Measurements from ENCODE around the gene IFNG-AS1. TPM values are rescaled to one million over a fixed set of nuclear protein-coding genes. Genes with fewer than 3 reads are reported as not detected.

IFNG-AS1 gene
- total RNA-seq, 1 donor from 2014 or later, result not detected

GRCh38 chr12:67996347-67996746 lies 7.1 kb downstream of the IFNG-AS1 start:
- ATAC-seq, result no peak

DNA sequence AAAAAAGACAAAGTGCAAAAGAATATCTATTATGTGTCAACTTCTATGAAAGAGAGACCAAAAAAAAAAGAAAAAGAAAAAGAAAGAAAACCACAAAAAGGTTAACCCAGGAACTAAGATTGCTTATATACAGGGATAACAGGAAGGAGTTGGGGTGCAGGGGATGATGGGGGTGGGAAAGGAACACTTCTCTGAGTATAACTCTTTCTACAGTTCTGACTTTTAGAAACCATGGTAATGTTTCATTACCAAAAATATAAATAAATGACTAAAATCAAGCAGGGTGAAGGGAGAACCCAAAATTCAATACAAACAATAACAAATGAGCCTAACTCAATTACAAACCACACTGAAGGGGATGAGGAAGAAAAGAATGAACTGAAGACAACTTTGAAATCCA lies 9.1 kb downstream of the IFNG-AS1 start:
- ATAC-seq, result no peak

DNA sequence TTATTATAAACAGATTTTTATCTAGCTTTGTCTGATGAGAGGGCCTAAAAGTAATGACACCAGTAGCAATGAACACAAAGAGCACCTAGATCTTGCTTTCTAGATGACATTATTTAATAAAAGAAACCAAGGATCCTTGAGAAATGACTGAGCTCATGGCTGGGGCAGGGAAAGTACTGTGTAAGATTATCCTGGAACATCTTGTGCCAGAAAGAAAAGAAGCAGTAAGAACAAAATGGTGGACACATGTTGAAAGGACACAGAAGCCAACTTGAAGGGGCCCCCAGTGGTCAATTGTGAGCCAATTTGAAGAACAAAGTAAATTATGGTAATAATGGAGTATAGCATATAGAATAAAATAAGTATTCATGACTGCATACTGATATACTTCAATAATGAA lies 10.0 kb downstream of the IFNG-AS1 start:
- ATAC-seq, result no peak

- ATAC-seq, result no peak
Measured at GRCh38 chr12:68001486-68002466, 12.5 kb downstream of the IFNG-AS1 start.

GRCh38 chr12:68003777-68004176 lies 14.5 kb downstream of the IFNG-AS1 start:
- no peak for ATAC-seq

- ATAC-seq, result no peak
Measured at GRCh38 chr12:68007033-68007432, 17.8 kb downstream of the IFNG-AS1 start.

DNA sequence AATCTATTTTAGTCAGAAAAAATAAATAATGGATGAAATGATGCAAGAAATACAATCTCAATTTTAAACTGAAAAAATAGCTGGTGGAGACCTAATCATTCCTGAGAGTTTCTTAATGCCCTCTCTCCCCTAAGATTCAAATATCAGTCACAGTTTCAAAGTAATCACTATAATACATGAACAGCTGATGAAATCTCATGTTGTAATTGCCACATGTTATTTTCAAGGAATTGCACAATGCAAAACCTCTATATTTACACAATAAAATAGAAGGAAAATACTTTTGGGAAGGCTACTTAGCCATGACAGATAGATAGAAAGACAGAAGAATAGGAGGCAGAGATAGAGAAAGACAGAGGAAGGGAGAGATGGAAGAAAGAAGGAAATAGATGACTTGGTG lies 18.2 kb downstream of the IFNG-AS1 start:
- ATAC-seq, result no peak

GRCh38 chr12:68011206-68011881 lies 22.1 kb downstream of the IFNG-AS1 start:
- ATAC-seq, result no peak

GRCh38 chr12:68011882-68012207 lies 22.6 kb downstream of the IFNG-AS1 start:
- no peak for ATAC-seq

DNA sequence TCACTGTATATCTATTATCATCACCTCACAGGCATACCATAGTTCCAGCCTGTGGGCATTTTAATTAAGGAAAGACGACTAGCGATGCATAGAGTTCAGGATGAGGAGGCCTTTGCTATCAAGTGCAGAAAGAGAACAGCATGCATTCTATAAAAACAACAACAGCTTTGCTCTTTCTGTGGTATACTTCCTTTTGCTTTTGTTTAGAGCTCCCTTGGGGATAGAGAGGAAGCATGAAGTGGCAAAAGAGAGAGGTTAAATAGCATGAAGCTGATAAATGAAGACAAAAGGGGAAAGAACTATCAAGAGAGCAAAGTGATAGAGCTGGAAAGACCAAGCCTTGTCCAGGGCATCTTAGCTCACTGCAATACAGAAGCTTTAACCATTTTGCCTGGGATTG lies 23.5 kb downstream of the IFNG-AS1 start:
- ATAC-seq, result no peak

DNA sequence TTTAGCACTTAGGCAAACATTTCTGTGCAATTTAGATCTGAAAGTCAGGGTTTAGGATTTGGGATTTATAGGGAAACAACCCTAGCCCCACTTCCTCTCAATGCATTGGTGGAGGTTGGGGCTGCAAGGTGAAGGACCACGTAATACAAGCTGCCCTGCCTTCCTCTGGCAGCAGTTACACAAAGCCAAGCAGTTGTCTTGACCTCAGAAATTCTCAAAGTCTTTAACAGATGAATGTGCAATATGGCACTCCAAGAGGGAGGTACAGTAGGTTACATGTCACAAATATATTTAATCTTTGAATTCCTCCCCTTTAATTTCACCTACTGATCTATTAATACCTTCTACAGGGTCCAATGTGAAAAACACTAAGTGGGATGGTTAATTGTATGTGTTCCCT lies 23.9 kb downstream of the IFNG-AS1 start:
- no peak for ATAC-seq

GRCh38 chr12:68016136-68016535 lies 26.9 kb downstream of the IFNG-AS1 start:
- no peak for ATAC-seq

- ATAC-seq, result no peak
Measured at GRCh38 chr12:68018315-68018714, 29.1 kb downstream of the IFNG-AS1 start.

GRCh38 chr12:68020049-68020448 lies 30.8 kb downstream of the IFNG-AS1 start:
- no peak for ATAC-seq

GRCh38 chr12:68020699-68021098 lies 31.5 kb downstream of the IFNG-AS1 start:
- no peak for ATAC-seq

DNA sequence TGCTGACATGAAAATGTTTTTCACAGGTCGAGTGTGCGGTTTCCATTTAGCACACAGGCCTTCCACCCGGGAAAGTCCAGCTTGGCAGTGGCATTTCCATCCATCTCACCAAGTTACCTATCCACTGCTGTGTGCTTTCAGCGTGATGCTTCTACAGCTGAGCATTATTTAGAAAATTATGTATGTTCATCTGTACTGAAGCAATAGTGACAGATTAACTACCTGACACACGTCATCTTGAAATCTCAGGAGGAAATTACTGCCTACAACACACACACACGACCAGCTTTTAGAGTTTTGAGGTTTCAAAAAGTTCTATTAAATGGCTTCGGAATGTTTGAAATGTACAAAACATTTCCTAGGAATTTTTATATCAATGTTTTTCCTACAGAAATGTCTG lies 39.4 kb downstream of the IFNG-AS1 start:
- ATAC-seq, result no peak

DNA sequence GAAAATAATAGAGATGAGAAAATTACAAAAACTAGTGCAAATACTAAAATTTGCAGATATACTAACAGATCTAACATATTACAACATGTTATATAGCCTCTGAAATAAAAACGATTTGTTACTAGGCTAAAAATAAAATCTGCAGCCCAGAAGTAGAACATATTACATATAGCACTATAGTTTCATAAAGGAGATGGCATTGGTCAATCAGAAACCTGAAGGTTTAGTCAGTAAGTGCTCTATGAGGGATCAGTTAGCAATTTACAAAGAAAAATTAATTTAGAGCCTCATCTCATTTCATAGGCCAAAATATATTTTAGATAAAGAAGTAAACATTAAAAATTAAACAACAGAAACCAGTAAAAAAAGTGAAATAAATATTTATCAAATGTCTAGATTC lies 41.0 kb downstream of the IFNG-AS1 start:
- ATAC-seq, result no peak

DNA sequence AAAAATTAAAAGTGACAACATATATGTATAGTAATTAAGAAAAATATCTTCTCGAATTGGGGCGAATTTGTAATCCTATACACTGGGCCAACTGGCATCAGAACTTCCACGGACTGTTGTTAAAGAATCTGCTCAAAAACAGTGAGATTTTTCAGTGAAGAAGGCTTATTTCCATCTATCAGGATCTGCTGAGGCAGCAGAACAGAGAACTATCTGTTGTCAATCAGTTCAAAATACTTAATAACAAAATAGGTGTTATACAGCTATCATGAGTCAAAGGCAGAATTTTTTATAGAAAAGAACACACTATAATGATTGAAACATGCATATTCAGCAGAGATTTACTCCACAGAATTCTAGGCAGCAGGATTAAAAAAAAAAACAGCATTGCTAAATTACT lies 41.9 kb downstream of the IFNG-AS1 start:
- ATAC-seq, result no peak

DNA sequence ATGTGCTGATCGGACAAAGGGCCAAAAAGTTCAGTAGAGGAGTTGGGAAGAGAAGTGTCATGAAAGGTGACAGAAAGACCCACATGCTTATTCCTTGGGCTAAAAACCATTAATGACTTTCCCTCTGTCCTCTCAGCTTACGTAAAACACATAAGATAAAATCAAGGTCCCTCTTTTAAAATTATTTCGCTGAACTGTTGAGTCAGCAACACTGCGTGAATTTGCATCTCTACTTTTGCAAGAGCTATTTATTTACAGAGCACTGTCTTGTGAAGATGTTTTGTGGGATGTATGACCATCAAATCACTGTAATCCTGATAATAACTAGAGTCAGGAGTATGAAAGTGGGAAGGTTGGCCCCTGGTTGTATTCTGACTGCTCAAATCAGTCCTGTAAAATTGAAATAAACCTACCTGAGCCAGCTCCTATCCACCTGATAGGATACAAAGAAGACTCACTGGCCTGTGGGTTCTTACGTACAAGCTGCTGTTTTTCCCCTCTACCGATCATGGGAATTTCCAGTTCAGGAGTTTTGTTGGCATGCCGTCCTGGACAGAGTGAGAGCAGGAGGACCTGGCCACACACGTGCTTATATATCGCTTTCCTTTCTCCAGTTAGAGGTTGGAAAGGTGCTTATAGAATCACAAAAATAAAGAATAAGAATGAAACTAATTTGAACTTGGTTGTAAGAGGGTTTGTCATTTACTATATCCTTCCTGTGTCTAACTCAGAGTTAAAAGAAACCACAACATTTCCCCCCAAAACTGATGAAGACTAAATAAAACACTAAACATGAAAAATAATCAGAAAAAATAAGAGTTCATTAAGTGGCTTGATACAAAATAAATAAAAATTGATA lies 42.9 kb downstream of the IFNG-AS1 start:
- no peak for ATAC-seq

DNA sequence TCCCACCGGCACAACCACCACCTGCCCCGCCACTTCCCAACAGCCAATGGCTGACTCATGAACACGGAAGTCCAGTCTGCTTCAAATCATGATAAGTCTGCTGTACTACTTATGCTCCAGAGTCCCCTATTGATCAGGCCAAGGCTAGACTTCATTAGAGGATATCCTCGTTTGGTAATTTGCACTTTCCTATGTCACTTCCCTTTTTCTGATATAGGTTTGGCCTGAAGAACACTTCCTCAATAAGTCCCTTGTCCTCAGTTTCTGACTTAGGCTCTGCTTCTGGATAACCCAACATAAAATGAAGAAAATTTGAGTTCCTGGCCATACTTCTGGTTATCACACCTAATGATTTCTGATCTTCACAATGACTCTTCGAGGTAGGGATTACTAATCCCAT lies 45.3 kb downstream of the IFNG-AS1 start:
- no peak for ATAC-seq

DNA sequence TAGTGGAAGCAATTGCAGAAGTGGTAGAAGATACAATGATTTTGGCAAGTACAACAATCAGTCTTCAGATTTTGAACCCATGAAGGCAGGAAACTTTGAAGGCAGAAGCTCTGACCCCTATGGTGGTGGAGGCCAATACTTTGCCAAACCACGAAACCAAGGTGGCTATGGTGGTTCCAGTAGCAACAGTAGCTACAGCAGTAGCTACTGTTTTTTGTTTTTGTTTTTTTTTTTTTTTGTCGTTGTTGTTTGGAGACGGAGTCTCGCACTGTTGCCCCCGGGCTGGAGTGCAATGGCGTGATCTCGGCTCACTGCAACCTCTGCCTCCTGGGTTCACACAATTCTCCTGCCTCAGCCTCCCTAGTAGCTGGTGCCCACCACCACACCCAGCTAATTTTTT lies 47.4 kb downstream of the IFNG-AS1 start:
- no peak for ATAC-seq

DNA sequence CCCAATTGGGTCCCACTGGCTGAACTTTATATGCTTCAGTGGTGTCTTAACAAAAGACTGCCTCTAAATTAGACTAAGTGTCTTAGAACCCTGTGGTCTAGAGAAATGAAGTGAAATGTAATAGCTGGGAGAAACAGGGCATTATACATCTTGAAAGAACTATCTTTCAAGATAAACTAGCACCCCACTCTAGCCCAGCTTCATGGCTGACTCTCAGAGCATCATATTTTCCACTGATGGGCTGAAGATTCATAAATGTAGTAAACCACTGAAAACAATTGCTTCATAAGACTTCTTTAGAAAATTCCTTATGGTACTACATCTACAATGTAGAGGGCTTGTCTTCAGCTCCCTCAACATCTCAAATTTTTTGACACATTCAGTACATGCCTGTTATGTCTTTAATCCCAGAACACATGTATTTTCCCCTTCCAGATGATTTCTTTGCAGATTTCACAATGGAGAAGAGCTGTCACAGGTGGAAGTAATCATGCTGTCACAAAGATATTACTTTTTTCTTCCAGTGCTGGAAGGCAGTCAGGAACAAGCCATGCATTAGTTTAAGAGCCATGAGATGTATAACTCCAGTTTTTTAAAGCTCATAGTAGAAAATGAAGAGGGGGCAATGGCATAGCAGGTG lies 48.5 kb downstream of the IFNG-AS1 start:
- ATAC-seq, result no peak

DNA sequence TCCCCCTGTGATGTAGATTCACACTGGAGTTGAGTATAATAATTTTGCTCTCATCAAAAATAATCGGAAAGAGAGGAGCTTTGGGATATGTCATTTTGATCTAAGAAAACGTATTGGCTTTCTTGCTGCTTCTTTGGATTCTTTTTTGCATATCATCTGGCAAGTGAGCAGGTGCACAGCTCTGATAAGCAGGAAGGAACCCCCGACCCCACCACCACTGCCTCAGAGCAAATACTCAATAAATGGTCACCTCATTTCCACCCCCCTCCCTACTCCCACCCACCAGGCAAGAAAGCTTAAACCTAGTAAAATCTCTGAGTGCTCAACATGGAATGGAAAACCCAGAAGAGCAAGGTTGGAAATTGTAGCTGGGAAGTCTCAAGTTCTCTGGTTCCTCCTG lies 49.4 kb downstream of the IFNG-AS1 start:
- ATAC-seq, result no peak
